Keratinocyte (primary cell): ENCODE measurements around the gene PADI1. TPM values are rescaled to one million over a fixed set of nuclear protein-coding genes. Genes with fewer than 3 reads are reported as not detected.

ENCODE experiments used
- DNase-seq: peaks from one replicate; pipeline ENCODE4 v3.0.0-alpha.2; 2011; ENCODE audit warnings: low read depth, missing footprints, low spot score
- FAIRE-seq: peaks from 2 replicates; lab custom pipeline; 2011; peaks lifted over from hg19 to GRCh38; lab: Jason Lieb, UNC
- H2AFZ ChIP-seq: 2 replicates; pipeline ENCODE4 v1.6.0; 2012; ENCODE audit warnings: low read length, control low read depth, inconsistent platforms; ENCODE audit not compliant: control insufficient read depth
- H3K27ac ChIP-seq: 2 replicates; pipeline ENCODE4 v1.5.1; 2011; ENCODE audit warnings: low read length; ENCODE audit not compliant: control insufficient read depth, insufficient read depth
- H3K27me3 ChIP-seq: 3 replicates; pipeline ENCODE4 v1.6.0; 2011; ENCODE audit warnings: low read length; ENCODE audit not compliant: control insufficient read depth, insufficient read depth; ENCODE audit errors: extremely low read depth
- H3K36me3 ChIP-seq, 2 experiments: 2 replicates in 1 of 2; 3 replicates in 1 of 2; pipeline ENCODE4 v1.5.1; 2011; ENCODE audit warnings: low read length in 2 of 2, mild to moderate bottlenecking in 1 of 2; ENCODE audit not compliant: control insufficient read depth in 2 of 2, insufficient read depth in 2 of 2; ENCODE audit errors: extremely low read depth in 1 of 2
- H3K4me1 ChIP-seq: 3 replicates; pipeline ENCODE4 v1.5.1; 2011; ENCODE audit warnings: low read length; ENCODE audit not compliant: control insufficient read depth, insufficient read depth; ENCODE audit errors: extremely low read depth
- H3K4me2 ChIP-seq: 3 replicates; pipeline ENCODE4 v1.6.0; 2011; ENCODE audit warnings: low read depth, low read length; ENCODE audit not compliant: control insufficient read depth, insufficient read depth; ENCODE audit errors: extremely low read depth
- H3K4me3 ChIP-seq, 3 experiments: fragments of 200-600 bp in 1 of 3; sonication (generic) in 1 of 3; 2 replicates in 2 of 3; 3 replicates in 1 of 3; pipeline ENCODE4 v1.5.1; 2011 to 2016; ENCODE audit warnings: low read length in 3 of 3, mild to moderate bottlenecking in 3 of 3, control low read depth in 2 of 3, inconsistent platforms in 1 of 3, low read depth in 1 of 3, mixed read lengths in 1 of 3, mixed run types in 1 of 3, moderate library complexity in 1 of 3; ENCODE audit not compliant: control insufficient read depth in 2 of 3, insufficient read depth in 2 of 3; ENCODE audit errors: extremely low read depth in 1 of 3
- H3K79me2 ChIP-seq: 2 replicates; pipeline ENCODE4 v1.6.0; 2012; ENCODE audit warnings: low read length; ENCODE audit not compliant: control insufficient read depth, insufficient read depth
- H3K9ac ChIP-seq: 3 replicates; pipeline ENCODE4 v1.6.0; 2011; ENCODE audit warnings: low read length; ENCODE audit not compliant: control insufficient read depth, insufficient read depth; ENCODE audit errors: extremely low read depth
- H3K9me1 ChIP-seq: 3 replicates; pipeline ENCODE4 v1.6.0; 2011; ENCODE audit warnings: low read length; ENCODE audit not compliant: control insufficient read depth, insufficient read depth; ENCODE audit errors: extremely low read depth
- H3K9me3 ChIP-seq: 2 replicates; pipeline ENCODE4 v1.5.1; 2012; ENCODE audit warnings: low read depth, low read length; ENCODE audit not compliant: control insufficient read depth
- H4K20me1 ChIP-seq: 3 replicates; pipeline ENCODE4 v1.6.0; 2011; ENCODE audit warnings: low read length; ENCODE audit not compliant: control insufficient read depth, insufficient read depth; ENCODE audit errors: extremely low read depth
- CTCF ChIP-seq, 3 experiments: IDR thresholded peaks in 1 of 3; conservative IDR thresholded peaks in 1 of 3; optimal IDR thresholded peaks in 1 of 3; 2 replicates in 2 of 3; 3 replicates in 1 of 3; pipeline versions ENCODE3 to v1.5.1; 2011; ENCODE audit warnings: low read length in 3 of 3, mild to moderate bottlenecking in 3 of 3, moderate library complexity in 2 of 3, control low read depth in 1 of 3, inconsistent platforms in 1 of 3; ENCODE audit not compliant: insufficient read depth in 2 of 3; ENCODE audit errors: extremely low read depth in 1 of 3
- EZH2 ChIP-seq: IDR thresholded peaks from one replicate; pipeline ENCODE4 v1.6.1; 2012; ENCODE audit warnings: inconsistent platforms, mild to moderate bottlenecking, low read length, moderate library complexity
- dilution Hi-C: fragments of 300-500 bp; cut with MboI; formaldehyde crosslinking; loops from one replicate; pipeline ENCODE4 v1.7.0; 2020; ENCODE audit warnings: low sequenced_read_pairs; ENCODE audit not compliant: extremely low pct_ligation_motif_present
- polyA plus RNA-seq, 5 experiments: library from polyadenylated mRNA; depleted of rRNA in 3 of 5; stranded (reverse) in 3 of 5; stranded (forward) in 1 of 5; unstranded in 1 of 5; fragments of >200 nt; gene quantifications; 1 replicate in 1 of 5; 2 replicates in 3 of 5; 3 replicates in 1 of 5; pipeline versions ENCODE4 v1.2.1 to v1.2.3, GENCODE V29; 2011 to 2012; ENCODE audit warnings: missing spikeins in 2 of 5, low read depth in 1 of 5, low replicate concordance in 1 of 5

The PADI1 gene
- polyA plus RNA-seq, 1 donor (not counting 4 experiments of a cell fraction or from before 2014, with no cell fraction given), result 0.96 TPM

DNA sequence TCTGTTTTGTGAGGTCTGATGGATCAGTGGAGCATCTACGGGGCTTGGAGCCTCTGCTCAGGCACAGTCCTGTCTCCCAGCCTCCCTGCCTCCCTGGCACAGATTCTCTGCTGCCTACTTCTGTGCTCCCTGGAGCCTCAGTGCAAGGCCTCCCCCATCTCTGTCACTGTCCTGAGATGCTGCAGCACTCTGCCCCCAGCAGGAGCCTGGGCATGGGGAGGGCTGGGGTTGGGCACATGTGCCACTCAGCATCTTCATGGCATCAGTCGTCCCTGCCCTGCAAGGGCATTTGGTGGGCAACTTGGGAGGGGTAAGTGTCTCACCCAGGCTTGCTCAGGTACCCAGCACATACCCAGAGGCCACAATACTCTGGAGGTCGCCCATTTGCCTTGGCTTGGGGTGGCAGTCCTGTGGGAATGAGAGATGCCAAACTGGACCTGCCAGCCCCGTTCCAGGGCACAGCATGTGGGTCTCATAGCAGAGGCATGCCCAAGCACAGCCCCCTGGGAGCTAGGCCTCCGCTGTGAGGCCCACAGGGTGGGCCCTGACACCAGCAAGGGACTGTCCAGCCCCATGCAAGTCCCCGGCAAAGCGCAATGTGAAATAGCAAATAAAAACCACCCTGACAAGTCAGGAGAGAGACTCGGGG, 72.7 kb downstream of the PADI1 start:
- DNase-seq (no peak), FAIRE-seq (no peak)
- no peaks in the 10 kb centered on the region for H3K9me1 ChIP-seq
- peaks cover 31% of the 10 kb centered on the region for H3K4me1 ChIP-seq
- H3K27ac ChIP-seq, result no peak overlapping the region
- no peak overlapping the region for H3K4me2 ChIP-seq
- TF ChIP-seq CTCF (optimal IDR thresholded peaks at IDR 0.05 in 1 of 3, IDR thresholded peaks at IDR 0.05 in 1 of 3, conservative IDR thresholded peaks at IDR 0.05 in 1 of 3; ENCODE audit: extremely low read depth in 1 of 3, insufficient read depth in 2 of 3, low read length in 3 of 3) (no peak), EZH2 (no peak)
- H3K79me2 ChIP-seq, result no peaks in the 10 kb centered on the region
- no peaks in the 10 kb centered on the region for H3K36me3 ChIP-seq
- H2AFZ ChIP-seq, result no peak overlapping the region
- dilution Hi-C loops, result no loop called here
- H3K9ac ChIP-seq, result no peak overlapping the region
- no peaks in the 10 kb centered on the region for H3K27me3 ChIP-seq
- no peaks in the 10 kb centered on the region for H3K9me3 ChIP-seq
- no peak overlapping the region for H3K4me3 ChIP-seq
- H4K20me1 ChIP-seq, result no peaks in the 10 kb centered on the region

DNA sequence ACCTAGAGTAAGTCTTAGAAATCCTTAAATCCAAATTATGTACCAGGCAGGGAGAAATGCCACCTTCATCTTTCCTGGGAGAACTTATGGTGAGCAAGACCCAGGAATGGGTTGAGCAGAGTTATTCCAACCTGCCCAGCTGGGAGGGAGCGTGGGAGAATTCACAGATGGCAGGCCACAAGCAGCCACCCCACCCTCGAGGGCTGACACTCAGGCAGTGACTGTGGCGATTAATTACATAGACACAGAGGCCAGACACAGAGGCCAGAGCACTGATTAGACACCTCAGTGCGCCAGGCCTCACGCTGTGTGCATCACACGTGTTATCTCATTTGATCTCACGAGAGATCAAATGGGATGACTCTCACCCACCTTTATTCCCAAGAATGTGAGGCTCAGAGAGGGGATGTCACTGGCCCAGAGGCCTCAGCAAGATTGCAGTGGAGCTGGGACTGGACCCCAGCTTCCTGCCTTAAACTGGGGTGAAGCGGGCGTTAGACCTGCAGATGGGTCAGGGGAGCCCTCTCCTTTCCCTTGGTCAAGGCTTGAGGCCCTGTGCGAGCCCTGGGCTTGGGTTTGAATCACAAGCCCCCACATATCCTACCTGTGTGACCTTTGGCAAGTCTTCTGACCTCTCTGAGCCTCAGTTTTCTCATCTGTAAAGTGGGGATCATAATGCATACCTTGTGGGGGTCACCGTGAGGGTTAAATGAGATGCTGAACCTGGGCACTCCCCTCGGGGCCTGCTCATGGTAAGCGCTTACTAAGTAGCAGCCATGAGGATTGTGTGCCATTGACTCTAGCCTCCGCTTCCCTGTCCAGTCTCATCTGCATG, 74.3 kb downstream of the PADI1 start:
- Histone ChIP-seq H2AFZ (no peak overlapping the region), H3K79me2 (no peaks in the 10 kb centered on the region), H3K9me1 (no peaks in the 10 kb centered on the region), H3K9me3 (no peaks in the 10 kb centered on the region), H3K4me1 (peaks cover 27% of the 10 kb centered on the region), H3K4me3 (no peak overlapping the region), H3K4me2 (no peak overlapping the region), H4K20me1 (no peaks in the 10 kb centered on the region), H3K27ac (no peak overlapping the region), H3K36me3 (no peaks in the 10 kb centered on the region), H3K9ac (no peak overlapping the region), H3K27me3 (no peaks in the 10 kb centered on the region)
- TF ChIP-seq CTCF (optimal IDR thresholded peaks at IDR 0.05 in 1 of 3, IDR thresholded peaks at IDR 0.05 in 1 of 3, conservative IDR thresholded peaks at IDR 0.05 in 1 of 3; ENCODE audit: extremely low read depth in 1 of 3, insufficient read depth in 2 of 3, low read length in 3 of 3) (no peak), EZH2 (no peak)
- no peak for FAIRE-seq
- DNase-seq, result no peak
- dilution Hi-C loops, result no loop called here
